ENCODE results near the gene MLEC.
A peak's percentile ranks its signal among the peaks of the same experiment; 100 is the strongest.
"Not testable (repeated sequence)": the region's sequence is repeated elsewhere in the genome, so short reads cannot be mapped to it uniquely, and the experiment has no call there.

The MLEC gene

GRCh38 chr12:120724720-120725119, 37.8 kb downstream of the MLEC start:
- DNase-seq = no peak

- DNase-seq = no peak
Observed at GRCh38 chr12:120725151-120725658, 38.3 kb downstream of the MLEC start.

- peak; percentile 22 for DNase-seq
Observed at GRCh38 chr12:120725659-120726509, 38.9 kb downstream of the MLEC start, which contains the start of gene ACADS. TSS of gene ACADS (plus strand) at chr12:120725826. CDS start at chr12:120725886, 60 bp downstream.

GRCh38 chr12:120726510-120726793, 39.5 kb downstream of the MLEC start:
- no peak for DNase-seq

- DNase-seq = no peak
Observed at GRCh38 chr12:120726961-120727360, 40.0 kb downstream of the MLEC start.

- not testable (repeated sequence) for DNase-seq
Observed at GRCh38 chr12:120732198-120732597, 45.2 kb downstream of the MLEC start.

GRCh38 chr12:120733574-120733973, 46.6 kb downstream of the MLEC start:
- no peak for DNase-seq

- no peak for DNase-seq
Observed at GRCh38 chr12:120734210-120734609, 47.3 kb downstream of the MLEC start.

GRCh38 chr12:120735181-120735580, 48.2 kb downstream of the MLEC start:
- no peak for DNase-seq

- DNase-seq = no peak
Observed at GRCh38 chr12:120736404-120737331, 49.7 kb downstream of the MLEC start.

- DNase-seq = no peak
Observed at GRCh38 chr12:120737557-120738251, 50.8 kb downstream of the MLEC start.

- no peak for DNase-seq
Observed at GRCh38 chr12:120738252-120739030, 51.5 kb downstream of the MLEC start.

GRCh38 chr12:120739031-120739762, 52.2 kb downstream of the MLEC start:
- no peak for DNase-seq

GRCh38 chr12:120739821-120740613, 53.1 kb downstream of the MLEC start:
- no peak for DNase-seq

- DNase-seq = no peak
Observed at GRCh38 chr12:120740871-120741270, 53.9 kb downstream of the MLEC start.

- DNase-seq = no peak
Observed at GRCh38 chr12:120741476-120742421, 54.8 kb downstream of the MLEC start.

- DNase-seq = no peak
Observed at GRCh38 chr12:120744922-120745493, 58.1 kb downstream of the MLEC start.

GRCh38 chr12:120748242-120748641, 61.3 kb downstream of the MLEC start:
- no peak for DNase-seq

GRCh38 chr12:120749256-120749655, 62.3 kb downstream of the MLEC start:
- no peak for DNase-seq

All from KG1 (cell line).